ENCODE data around the gene TTC12.

DNA sequence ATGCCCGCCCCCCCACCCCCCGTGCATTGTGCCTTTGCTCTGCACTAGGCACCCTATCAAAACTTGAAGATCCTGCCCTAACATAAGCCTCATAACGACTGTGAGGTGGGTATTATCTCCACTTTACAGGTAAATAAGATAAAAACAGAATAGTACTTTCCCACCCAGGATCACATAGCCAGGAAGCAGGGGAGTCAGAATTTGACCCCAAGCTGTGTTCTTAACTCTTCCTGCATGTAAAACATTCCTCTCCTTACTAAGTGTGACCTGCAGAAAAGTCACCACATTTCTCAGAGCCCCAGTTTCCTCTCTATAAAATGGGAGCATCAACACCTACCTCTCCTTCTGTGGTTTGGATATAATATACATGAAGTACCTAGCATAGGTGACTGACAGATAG, 55.0 kb downstream of the TTC12 start:
- TF ChIP-seq, protein P1, sequence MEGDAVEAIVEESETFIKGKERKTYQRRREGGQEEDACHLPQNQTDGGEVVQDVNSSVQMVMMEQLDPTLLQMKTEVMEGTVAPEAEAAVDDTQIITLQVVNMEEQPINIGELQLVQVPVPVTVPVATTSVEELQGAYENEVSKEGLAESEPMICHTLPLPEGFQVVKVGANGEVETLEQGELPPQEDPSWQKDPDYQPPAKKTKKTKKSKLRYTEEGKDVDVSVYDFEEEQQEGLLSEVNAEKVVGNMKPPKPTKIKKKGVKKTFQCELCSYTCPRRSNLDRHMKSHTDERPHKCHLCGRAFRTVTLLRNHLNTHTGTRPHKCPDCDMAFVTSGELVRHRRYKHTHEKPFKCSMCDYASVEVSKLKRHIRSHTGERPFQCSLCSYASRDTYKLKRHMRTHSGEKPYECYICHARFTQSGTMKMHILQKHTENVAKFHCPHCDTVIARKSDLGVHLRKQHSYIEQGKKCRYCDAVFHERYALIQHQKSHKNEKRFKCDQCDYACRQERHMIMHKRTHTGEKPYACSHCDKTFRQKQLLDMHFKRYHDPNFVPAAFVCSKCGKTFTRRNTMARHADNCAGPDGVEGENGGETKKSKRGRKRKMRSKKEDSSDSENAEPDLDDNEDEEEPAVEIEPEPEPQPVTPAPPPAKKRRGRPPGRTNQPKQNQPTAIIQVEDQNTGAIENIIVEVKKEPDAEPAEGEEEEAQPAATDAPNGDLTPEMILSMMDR (IDR thresholded peaks at IDR 0.05; ENCODE audit: low read length) = no peak
- TF ChIP-seq EZH2phosphoT487 (IDR thresholded peaks at IDR 0.05; ENCODE audit: low read length) (no peak), EZH2 (optimal IDR thresholded peaks at IDR 0.05; ENCODE audit: low read depth, low read length) (no peak)
